ENCODE results near the gene ADCY4.
A peak's percentile ranks its signal among the peaks of the same experiment; 100 is the strongest.
"Not testable (repeated sequence)": the region's sequence is repeated elsewhere in the genome, so short reads cannot be mapped to it uniquely, and the experiment has no call there.

Gene ADCY4

DNA sequence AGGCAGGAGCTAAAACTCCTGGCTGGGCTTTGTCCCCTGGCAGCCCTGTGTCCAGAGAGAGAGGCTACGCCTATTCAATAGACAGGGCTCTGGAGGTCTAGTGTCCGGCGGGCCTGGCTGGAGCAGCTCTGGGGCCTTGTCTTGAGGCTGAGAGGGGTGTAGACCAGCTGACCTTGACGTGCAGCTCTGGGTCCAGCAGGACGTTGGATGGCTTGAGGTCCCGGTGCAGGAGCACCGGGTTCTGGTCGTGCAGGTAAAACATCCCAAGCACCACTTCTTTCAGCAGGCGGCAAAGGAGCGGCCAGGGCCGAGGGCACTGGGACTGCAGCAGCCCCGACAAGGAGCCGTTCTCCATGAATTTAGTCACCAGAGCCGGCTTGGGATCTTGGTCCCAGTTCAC, 4.0 kb upstream of the ADCY4 start:
- DNase-seq (ENCODE audit: low read depth, low spot score): no peak

DNA sequence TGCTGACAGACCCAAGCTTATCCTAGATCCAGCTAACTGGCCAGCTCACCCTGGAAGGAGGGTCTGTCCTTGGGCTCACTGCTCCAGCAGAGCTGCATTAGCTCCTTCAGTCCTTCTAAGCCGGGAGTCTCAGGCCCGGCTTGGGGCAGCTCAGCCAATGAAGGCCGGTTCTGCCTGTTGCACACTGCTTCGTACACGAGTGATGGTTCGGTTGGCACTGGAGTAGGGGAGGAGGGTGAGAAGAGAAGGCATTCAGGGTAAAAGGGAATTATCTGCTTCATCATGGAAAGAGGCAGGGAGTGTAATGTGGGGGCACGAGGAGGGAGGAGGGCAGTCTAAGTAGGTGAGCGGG, 2.9 kb upstream of the ADCY4 start:
- DNase-seq (ENCODE audit: low read depth, low spot score): no peak

DNA sequence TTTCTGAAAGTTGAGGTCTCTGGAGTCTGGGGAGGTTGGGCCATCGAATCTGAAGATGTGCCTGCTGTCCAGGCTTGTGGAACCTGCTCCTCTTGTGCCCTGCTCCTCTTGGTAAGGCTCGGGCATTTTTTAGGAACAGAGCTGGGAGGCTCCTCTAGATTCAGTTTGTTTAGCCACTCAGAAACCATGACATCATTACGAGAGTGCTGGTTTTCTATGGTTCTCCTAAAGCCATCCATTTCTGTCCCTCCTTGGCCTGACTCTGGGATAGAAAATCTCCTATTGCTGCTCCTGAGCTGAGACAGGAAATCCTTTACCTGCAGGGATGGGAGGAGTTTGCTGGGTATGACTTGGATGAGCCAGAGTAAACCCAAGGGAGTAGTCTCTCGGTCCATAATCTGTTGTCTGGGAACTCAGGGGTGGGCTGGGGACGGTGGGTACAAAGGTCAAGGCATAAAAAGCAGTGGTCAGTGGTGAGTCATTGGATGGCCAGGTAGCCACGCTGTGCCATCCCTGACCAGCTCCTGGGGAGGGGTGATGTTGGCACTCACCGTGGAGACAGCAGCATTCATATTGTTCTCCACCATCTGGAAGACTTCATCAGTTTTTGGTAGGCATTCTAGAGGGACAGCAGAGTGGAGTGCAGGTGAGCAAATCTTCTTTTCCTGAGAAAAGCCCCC, 2.4 kb upstream of the ADCY4 start:
- DNase-seq (ENCODE audit: low read depth, low spot score): no peak

DNA sequence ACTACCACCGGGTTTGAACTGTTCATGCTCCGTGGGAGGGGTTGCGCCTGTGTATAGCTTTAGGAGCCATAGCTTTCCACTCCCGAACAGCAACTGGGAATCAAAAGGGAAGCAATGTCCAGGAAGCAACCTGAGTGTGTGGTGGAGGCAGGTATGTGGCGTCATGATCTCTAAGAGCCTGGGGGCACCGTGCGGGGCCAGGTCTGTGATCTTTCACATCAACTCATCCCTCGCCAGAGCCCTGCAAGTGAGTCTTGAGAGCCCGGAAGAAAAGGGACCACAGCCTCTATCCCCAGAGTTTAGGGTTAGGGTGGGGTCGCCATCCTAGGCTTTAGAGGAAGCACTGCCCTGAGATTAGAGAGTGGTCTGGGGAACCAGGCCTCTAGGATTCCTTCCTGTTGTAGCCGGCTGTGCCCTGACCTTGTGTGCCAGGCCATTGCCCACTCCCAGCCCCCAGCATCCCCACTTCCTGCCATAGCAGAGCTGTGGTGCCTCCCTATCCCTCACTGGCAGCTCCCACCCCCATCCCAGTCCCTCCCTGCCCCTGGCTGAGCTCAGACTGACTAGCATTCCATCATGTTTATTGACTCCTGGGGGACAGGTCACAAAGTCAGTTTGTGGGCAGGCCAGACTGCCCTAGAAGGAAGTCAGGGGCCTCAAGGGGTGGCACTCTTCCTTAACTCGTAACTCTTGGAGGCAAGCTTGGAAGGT, 745 bp upstream of the ADCY4 start:
- no peak for DNase-seq (ENCODE audit: low read depth, low spot score)

DNA sequence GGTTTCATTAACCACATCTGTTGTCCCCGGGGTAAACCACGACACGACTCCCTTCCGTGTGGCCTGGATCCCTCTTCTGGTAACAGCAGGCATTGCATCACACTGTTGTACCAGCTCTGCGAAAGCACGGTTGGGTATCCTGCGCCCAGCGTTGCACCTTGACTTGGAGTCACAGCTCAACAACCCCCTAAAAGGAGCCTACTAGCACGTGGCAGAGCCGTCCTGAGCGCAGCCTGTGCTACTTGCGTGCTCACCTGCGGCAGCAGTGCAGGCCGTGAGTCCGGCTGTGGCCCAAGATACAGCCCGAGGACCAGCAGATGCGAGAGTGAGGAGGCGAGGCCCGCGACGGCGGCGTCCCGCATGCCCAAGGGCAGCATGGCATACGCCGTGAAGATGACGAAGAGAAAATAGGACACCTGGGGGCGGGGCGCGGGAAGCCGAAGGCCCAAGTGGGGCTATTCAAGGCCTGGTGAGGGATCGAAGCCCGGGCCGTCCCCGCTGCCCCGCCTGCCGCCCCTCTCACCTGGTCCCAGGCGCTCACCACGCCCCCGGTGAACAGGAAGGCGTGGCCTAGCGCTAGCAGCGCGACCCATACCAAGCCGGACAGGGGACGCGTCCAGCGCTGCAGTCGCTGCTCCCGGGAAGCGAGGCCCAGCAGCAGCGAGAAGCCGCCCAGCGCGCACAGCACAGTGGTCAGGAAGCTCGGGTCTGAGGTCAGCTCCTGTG, 2.4 kb downstream of the ADCY4 start:
- DNase-seq (ENCODE audit: low read depth, low spot score): peak; percentile 74

DNA sequence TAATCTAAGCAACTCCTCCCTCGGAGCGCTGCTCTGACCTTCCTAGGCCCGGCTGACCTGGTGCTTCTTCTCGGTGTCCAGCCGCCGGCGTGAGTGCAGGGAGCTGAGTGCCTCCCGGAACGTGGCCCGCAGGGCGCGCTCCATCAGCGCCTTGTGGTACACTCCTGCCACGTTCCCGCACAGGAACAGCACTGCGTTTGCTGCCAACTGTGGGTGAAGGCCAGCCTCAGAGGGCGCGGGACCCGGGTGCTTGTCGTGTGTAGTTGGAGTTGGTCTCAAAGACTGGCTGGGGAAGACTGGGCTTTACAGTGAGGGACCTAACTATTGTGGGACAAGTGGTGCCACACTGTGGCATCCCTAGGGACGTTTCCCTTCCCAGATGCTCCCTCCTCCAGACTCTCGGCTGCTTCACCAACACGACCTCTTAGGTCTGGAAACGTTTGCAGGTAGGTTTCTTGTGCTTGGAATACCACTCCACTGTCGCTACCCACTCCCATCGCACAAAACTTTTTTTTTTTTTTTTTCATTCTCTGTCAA, 3.1 kb downstream of the ADCY4 start:
- no peak for DNase-seq (ENCODE audit: low read depth, low spot score)

DNA sequence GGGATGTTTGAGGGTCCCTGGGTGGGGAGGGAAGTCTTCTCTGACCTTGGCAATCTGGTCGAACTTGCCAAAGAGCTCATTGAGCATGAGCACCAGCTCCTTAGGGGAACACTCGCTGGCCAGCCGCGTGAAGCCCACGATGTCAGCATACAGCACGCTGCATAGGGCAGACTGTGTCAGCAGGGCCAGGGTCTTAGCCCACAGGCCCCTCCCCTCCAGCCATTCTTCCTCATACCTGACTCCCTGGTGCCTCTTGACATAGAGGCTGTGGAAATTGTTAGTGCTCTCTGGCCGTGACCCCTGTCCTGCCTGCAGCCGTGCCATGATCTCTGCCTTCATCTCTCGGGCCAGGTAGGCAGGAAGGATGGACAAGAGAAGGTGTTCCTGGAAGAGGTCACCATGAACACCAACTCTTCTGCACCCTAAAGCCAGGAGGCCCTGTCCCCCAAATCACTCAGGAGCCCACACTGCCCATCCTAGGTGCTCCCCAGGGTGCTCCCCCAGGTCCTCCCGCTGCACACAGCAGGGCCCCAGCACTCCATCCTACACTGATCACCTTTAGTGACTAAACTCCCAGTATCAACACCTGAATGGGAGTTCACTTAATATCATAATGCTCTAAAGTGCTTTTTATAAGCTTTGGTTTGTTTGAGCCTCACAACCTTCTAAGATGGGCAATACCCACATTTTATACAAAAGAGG, 3.7 kb downstream of the ADCY4 start:
- no peak for DNase-seq (ENCODE audit: low read depth, low spot score)

DNA sequence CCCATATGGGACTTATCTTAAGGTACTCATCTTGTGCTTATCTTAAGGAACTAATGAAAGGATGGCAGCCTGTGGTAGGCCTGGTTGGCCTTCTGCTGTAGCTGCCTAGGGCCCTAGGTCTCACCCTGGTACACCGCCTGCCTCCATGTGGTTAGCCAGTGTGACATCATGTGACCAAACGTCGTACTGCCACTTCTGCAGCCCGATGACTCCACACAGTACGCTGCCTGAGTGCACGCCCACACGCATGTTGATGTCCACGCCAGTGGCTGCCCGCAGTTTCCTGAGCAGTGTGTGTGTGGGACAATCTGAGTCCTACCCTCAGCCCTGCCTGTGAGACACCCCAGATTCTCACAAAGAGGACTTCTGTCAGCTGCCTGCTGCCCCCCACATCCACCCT, 5.1 kb downstream of the ADCY4 start:
- DNase-seq (ENCODE audit: low read depth, low spot score): no peak

DNA sequence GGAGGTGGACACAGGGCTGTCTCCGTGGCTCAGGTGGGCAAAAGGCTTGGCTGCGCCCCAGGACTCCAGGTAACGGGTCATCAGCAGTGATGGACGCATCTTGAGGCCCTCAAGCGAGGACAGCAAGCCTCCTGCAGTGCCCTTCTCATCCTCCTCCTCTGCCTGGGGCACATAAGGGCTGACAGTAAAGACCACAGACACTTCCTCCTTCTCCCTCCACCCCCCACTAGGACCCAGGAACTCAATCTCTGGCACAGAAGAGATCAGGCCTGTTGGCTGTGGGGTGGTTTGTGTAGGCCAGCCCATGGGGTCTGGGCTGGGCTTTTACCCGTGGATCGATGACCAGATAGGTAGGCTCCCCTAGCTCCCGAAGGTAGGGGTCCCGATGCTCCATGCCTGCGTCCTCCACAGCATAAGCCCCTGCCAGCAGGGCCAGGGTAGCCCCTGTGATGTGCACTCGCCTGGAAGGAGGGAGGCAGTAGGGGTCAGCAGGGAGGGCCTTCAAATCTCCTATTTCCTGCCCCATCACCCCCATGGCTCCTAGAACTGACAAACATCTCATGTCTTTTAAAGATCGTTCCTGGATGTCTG, 5.7 kb downstream of the ADCY4 start:
- no peak for DNase-seq (ENCODE audit: low read depth, low spot score)

DNA sequence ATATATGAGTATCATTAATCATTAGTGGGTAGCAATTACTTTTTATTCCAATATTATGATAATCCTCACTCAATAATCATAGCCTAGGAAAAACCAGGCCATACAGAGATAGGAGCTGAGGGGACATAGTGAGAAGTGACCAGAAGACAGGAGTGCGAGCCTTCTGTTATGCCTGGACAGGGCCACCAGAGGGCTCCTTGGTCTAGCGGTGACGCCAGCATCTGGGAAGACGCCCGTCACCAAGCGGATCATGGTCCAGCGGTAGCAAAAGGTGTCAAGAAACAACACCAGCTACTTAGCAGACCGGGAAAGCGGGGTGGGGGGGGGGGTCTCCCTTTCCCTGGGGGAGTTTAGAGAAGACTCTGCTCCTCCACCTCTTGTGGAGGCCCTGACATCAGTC, 7.0 kb downstream of the ADCY4 start:
- not testable (repeated sequence) for DNase-seq (ENCODE audit: low read depth, low spot score)

DNA sequence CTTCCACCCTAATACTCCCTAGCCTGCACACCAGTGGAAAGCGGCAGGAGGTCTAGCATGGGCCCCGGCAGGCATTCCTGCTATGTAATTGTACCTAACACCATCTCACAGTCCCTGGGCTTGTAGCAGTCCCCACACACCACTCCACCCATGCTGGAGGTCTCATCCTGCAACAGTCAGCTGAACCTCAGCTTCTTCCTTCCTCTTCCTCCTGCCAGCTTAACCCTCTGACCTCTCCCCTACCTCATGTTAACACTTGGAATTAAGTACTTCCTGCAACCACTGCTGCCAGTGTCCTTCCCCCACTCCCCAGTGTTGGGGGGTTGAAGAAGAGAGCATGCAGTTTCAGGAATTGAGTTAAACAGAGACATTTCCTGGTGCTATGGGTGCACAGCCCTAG, 7.6 kb downstream of the ADCY4 start:
- no peak for DNase-seq (ENCODE audit: low read depth, low spot score)

DNA sequence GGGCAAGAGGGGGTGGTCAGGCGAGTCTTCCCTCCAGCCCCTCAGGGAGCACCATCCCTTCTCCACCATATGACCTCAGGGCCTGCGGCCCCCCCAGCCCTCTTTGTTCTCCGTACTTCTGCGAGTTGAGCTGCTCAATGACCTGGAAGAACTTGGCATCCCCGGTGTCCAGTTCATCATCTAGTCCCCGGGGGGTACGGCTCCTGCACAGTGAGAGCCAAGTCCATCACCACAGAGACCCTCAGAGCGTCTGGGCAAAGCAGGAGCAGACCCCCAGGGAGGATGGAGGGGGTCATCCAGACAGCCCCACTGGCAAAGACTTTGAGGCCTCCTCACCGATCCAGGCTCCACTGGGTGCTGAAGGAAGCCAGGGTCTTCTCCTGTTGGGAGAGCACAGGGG, 8.9 kb downstream of the ADCY4 start:
- DNase-seq (ENCODE audit: low read depth, low spot score): no peak

DNA sequence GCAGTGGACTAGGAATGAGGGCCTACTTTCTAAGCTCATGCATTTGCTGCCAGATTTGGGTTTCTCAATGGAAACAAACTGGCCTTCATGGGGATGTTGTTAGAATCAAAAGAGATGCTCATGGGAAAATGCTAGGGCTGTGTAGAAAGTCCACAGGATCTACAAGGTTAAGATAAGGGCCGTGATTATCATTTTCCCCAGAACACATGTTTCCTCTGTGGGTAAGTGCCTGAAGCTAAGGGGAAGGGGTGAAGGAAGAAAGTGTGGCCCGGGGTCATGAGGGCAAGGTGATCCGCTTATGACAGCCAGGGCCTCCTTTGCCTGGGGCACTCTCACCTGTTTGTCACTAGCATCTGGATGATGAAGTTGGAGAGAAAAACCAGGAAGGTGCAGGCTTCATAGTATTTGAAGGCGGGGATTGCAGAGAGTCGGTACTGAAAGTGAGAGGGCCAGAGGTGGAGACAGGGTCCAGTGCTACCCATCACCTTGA, 9.8 kb downstream of the ADCY4 start:
- no peak for DNase-seq (ENCODE audit: low read depth, low spot score)

DNA sequence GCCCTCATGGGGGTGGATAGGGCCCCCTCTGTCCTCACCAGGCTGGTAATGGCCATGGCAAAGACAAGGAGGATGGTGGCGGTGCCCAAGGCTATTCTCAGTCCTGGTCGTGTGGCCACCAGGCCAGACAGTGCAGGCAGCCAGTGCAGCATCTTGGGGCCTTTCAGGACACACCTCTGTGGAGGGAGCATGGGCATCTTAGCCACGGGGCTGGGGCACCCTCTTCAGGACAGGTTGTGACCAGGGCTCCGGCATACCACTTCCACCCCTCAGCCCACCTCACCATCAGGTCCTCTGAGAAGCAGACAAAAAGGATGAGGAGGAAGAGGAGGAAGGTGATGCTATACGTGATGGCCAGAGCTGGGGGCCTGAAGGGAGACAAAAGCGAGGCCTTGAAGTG, 10.8 kb downstream of the ADCY4 start:
- no peak for DNase-seq (ENCODE audit: low read depth, low spot score)

DNA sequence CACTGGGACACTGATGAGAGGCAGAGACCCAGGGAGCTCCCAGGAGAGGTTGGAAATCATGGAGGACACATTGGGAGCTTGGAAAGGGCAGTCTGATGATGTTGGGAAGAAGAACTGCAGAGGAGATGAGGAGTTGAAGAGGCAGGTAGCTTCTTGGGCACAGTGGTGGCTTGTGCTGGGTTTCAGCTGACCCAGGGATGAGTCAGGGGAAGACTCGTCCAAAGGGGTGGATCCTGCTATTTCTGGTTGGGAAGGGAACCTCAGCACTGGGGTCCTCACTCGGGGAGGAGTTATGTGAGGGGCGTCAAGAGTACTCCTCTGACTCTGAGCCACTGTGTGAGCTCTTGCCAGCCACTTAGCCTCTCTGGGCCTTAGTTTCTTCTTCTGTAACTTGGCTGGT, 11.5 kb downstream of the ADCY4 start:
- DNase-seq (ENCODE audit: low read depth, low spot score): no peak

DNA sequence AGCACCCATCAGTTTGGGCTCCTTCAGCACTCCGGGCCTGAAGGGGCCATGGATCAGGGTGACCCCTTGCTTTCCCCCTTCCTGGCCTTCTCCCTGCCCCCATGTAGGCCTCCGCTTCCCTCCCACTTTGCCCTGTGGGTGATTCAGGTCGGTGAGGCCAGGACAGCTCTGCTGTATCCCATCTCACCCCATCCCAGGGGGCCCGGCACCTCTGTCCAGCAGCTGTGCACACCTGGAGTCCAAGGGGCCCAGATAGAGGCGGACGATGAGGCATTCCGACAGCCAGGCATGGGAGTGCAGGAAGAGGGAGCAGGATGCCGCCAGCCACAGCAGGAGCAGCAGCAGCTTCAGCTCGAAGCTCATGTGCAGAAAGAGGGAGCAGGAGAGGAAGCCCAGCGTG, 12.2 kb downstream of the ADCY4 start:
- DNase-seq (ENCODE audit: low read depth, low spot score): no peak

DNA sequence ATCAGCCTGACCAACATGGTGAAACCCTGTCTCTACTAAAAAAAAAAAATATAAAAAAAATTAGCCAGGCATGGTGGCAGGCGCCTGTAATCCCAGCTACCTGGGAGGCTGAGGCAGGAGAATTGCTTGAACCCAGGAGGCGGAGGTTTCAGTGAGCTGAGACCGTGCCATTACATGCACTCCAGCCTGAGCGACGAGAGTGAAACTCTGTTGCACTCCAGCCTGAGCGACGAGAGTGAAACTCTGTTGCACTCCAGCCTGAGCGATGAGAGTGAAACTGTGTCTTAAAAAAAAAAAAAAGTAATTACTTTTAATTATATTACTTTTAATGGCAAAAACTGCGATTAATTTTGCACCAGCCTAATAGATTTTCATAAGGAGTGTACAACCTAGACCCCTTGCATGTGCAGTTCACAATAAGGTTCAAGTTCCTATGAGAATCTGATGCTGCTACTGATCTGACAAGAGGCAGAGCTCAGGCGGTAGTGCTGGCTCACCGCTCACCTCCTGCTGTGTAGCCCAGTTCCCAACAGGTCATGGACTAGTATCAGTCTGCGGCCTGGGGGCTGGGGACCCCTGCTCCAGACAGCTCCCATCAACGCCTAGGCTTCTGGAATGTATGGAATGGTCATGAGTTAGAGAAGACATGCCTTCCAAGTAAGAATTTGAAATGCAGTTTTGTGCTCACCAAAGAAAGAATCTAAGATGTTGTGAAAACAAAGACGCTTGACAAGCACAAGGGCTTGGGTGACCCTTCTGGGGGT, 13.5 kb downstream of the ADCY4 start:
- no peak for DNase-seq (ENCODE audit: low read depth, low spot score)

DNA sequence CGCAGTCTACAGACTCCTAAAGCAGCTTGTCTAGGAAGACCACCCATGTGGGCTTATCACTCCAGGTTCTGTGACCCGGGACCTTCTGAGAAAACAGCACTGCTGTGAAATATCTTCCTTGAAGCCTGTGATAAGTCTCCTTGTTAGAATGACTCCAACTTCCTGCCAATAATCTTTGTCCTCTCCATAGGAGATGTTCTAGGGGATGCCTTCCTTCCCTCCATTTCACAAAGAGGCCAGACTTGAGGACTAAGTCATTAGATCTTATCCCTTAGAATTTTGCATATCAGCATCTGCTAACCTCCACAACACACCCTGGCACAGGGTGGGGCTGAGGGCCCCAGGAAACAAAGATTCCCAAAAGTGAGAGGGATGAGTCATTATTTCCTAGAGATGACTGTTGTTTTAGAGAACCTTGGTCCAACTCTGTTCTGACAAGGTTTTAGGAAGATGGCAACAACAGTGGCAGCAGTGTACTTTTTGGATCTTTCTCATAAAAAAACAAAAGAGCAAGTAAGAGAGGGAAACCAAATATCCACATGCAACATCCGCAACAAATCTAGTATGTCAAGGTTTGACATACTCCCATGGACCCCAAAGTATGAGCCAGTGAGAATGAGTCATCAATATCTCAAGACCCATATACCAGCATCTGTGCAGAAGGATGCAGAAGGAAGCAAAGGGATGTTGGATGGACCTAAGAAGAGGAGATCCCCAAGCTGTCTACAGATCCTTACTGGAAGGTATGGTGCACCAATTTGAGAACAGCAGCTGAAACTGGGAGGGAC, 17.5 kb downstream of the ADCY4 start:
- no peak for DNase-seq (ENCODE audit: low read depth, low spot score)

DNA sequence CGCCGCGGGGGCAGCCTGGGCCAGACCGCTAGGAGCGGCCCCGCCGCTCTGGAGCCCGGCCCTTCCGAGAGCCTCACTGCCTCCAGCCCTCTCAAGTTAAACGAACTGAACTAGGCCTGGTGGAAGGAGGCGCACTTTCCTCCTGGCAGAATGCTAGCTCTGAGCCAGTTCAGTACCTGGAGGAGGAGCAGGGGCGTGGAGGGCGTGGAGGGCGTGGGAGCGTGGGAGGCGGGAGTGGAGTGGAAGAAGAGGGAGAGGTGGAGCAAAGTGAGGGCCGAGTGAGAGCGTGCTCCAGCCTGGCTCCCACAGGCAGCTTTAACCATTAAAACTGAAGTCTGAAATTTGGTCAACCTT, 18.3 kb downstream of the ADCY4 start:
- no peak for DNase-seq (ENCODE audit: low read depth, low spot score)

Measured in activated CD4-positive, CD25-positive, alpha-beta regulatory T cell treated with anti-CD3 and anti-CD28 coated beads, Interleukin-2, amount 50 U/mL, for 16 hours (primary cell).